ENCODE measurements around the gene JPH2.

DNA sequence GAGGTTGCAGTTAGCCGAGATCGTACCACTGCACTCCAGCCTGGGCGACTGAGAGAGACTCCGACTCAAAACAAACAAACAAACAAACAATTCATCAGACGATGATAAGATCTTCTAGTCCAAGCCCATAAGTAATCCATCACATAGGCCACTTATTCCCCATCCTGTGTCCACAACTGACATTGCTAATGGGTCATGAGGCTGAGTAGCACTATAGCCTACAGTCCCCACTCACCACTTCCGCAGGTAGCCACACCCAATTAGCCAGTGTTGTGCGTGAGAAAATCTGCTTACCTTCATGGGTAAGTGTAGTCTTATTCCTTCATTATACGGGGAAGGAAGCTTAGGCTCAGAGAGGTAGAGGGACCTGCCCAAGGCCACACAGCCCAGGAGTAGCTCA lies 13.1 kb downstream of the JPH2 start:
- TF ChIP-seq CTCF (IDR thresholded peaks at IDR 0.05) (no peak), ZFX (IDR thresholded peaks at IDR 0.05; ENCODE audit: borderline replicate concordance) (no peak)

Measured in 22Rv1 (cell line).